Glomerular visceral epithelial cell (primary cell): ENCODE measurements around the gene ZDHHC24.
"Not testable (repeated sequence)": the region's sequence is repeated elsewhere in the genome, so short reads cannot be mapped to it uniquely, and the experiment has no call there.

Experiments used
- DNase-seq: peaks from one replicate; pipeline ENCODE4 v3.0.0-alpha.2; 2016; ENCODE audit errors: extremely low spot score

The ZDHHC24 gene

GRCh38 chr11:66545701-66546367 lies at the start of gene ZDHHC24:
TSS of gene ZDHHC24 (minus strand) at chr11:66546048. CDS start at chr11:66546003, 45 bp downstream.
- peak; percentile 97 for DNase-seq

- no peak for DNase-seq
Observed at GRCh38 chr11:66595245-66595904, 49.5 kb upstream of the ZDHHC24 start.

DNA sequence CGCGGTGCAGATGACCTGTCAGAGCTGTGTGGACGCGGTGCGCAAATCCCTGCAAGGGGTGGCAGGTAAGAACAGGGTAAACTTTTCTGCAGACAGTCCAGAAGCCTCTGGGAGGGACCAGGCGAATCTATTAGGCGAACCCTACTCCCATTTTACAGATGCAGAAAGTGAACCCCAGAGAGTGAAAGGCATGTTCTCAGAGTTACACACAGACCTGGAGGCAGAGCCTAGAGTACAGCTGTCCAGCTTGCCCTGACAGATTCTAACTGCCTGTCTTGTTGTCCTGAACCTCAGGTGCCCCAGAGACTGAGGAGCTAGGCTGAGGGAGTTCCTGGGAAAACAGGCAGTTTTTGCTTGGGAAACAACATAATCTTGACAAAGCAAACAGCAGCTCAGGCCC lies 47.8 kb upstream of the ZDHHC24 start:
- no peak for DNase-seq

- DNase-seq: no peak
Observed at GRCh38 chr11:66593303-66593635, 47.4 kb upstream of the ZDHHC24 start.

- peak; percentile 95 for DNase-seq
Observed at GRCh38 chr11:66592457-66593302, 46.8 kb upstream of the ZDHHC24 start, which contains the start of the genes CCDC87 and CCS. TSS of gene CCDC87 (minus strand) at chr11:66593063. CDS start at chr11:66593015, 48 bp downstream. TSS of gene CCS (plus strand) at chr11:66593185. CDS start at chr11:66593262, 77 bp downstream.

- DNase-seq: no peak
Observed at GRCh38 chr11:66591175-66591574, 45.3 kb upstream of the ZDHHC24 start.

- DNase-seq: no peak
Observed at GRCh38 chr11:66589996-66590675, 44.3 kb upstream of the ZDHHC24 start.

DNA sequence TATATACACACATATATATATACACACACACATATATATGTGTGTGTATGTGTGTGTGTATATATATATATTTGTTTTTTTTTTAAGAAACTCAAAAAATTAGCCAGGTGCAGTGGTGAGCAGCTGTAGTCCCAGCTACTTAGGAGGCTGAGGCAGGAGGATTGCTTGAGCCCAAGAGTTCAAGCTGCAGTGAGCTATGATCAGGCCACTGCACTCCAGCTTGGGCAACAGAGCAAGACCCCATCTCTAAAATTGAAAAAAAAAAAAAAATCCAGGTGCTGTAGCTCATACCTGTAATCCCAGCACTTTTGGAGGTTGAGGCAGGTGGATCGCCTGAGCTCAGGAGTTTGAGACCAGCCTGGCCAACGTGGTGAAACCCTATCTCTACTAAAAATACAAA lies 43.5 kb upstream of the ZDHHC24 start:
- DNase-seq: not testable (repeated sequence)

DNA sequence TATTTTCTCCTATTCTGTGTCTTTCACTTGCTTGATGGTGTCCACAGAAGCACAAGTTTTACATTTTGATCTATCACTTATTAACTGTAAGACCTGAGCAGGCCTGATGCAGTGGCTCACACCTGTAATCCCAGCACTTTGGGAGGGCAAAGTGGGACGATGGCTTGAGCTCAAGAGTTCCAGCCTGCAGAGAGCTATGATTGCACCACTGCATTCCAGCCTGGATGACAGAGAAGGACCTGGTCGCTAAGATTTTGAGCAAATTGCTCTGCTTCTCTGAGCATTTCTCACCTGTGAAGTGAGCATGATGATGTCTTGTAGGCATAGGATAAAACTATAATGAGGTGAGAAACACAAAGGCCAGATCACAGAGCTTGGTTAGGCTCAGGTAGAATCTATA lies 40.3 kb upstream of the ZDHHC24 start:
- no peak for DNase-seq

DNA sequence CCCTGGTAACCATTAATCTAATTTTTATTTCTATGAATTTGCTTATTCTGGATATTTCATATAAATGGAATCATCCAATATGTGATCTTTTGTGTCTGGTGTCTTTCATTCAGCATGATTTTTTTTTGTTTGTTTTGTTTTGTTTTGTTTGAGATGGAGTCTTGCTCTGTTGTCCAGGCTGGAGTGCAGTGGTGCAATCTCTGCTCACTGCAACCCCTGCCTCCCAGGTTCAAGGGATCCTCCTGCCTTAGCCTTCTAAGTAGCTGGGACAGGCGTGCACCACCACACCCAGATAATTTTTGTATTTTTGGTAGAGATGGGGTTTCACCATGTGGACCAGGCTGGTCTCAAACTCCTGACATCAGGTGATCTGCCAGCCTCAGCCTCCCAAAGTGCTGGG lies 39.6 kb upstream of the ZDHHC24 start:
- DNase-seq: not testable (repeated sequence)

- not testable (repeated sequence) for DNase-seq
Observed at GRCh38 chr11:66582565-66583147, 36.8 kb upstream of the ZDHHC24 start.

GRCh38 chr11:66581261-66581660 lies 35.4 kb upstream of the ZDHHC24 start:
- DNase-seq: no peak

- no peak for DNase-seq
Observed at GRCh38 chr11:66580803-66581202, 35.0 kb upstream of the ZDHHC24 start.

DNA sequence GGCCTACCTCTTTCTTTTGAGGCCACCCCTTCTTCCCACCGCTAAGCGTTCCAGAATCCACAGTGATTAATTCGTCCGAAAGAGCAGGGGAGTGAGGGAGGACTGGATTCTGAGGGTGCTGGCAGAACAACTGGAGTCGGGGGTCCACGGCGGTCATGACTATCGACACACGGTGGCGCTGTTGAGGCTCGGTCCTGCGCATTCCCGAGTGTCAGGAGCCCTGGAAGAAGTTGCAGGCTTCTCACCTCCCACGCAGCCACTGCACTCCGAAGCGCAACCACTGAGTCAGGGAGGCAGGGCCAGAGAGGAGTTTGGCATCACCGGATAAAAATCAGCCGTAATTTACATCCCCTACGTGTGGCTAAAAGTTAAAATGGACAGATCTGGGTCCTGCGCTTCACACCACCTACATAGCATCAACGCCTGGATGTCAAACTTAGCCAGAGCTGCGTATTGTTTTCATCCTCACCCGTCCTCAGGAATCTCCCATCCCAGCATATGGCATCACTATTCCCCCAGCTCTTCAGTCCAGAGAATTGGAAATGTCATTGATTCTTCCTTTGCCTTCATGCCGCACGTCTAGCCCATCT lies 33.3 kb upstream of the ZDHHC24 start:
- peak; percentile 65 for DNase-seq

DNA sequence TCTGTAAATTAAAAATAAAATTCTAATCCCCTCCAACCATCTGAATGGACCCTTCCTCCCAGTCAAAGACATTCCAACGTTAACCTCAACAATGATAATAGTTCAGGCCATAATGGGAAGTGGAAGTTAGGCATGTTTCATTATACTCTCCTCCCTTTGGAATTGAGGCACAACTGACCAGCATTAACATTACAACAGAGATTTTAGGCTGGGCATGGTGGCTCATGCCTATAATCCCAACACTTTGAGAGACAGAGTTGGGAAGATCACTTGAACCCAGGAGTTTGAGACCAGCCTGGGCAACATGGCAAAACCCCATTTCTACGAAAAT lies 25.0 kb upstream of the ZDHHC24 start:
- DNase-seq: no peak

DNA sequence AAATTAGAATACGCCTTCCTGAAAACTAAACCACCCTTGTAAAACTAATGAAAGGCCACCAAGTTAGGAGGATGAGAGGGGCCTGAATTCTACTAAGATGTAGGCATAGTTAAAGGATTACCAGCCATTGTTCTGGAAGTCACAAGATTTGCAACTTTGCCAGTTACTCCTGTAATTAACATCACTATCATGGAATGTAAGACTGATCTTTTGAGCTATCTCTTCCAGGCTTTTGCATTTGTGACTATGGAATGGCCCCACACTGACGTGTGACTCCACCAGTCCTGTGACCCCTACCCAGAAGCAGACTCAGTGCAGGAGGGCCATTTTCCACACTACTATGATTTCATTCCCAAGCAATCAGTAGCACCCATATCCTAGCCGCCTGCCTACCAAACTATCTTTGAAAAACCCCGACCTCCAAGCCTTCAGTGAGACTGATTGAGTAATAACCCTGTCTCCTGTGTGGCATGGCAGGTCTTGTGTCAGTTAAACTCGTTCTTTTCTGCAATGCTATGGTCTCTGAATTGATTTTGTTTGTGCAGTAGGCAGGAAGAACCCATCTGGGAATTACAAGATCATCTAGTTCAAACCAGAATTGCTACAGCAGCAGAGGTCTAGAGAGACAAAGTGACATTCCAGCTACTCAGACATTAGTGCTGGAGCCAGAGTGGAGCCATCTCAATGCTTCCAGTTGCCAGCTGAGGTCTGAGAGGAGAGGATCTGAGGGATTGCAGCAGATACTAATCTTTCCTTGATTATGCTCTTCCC lies 24.4 kb upstream of the ZDHHC24 start:
- DNase-seq: no peak

DNA sequence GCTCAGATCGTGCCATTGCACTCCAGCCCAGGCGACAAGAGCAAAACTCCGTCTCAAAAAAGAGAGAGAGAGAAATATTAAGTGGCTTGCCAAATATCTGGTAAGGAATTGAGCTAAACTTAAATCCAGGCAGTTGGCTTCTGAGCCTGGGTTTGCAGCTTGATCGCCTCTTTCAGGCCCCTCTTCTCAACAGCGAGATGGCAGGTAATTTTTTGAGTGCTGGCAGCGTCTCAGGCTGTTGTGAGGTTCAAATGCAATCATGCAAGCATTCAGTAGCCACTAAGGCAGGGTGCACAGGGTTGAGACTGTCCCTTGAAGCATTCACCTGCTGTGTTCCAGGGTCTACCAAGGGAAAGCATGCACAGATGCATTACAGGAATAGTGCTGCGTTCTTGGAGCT lies 23.2 kb upstream of the ZDHHC24 start:
- no peak for DNase-seq

DNA sequence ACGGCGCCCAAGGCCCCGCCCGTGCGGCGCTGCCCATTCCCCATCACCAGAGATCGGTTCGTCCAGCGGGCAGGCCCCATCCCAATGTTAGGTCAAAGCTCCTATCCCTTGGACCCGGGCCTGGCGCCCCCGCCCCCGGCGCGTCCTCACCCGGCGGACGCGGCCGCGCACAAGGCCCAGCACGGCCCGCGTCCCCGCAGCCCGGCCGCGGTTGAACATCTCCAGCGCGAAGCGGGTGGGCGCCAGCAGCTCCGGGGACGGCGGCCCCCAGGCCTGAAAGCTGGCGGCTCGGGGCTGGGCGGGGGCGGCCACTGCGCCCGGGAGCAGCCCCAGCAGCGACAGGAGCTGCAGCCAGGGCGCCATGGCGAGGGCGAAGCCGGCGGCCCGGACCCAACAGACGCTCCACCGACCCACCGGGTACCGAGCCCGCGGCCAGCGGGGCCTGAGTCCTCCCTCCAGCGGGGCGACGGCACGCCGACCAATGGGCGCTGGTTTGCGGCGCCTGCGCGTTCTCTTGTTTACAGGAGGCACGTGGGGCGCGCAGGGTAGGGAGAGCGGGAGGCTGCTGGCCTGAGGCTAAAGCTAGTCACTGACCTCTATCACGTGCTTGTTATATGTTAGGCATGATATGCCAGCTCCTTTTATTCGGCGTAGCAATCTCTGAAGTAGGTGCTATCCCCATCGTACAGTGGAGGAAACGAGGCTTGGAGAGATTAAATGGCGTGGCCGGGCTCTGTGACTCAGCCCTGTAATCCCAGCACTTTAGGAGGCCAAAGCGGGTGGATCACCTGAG lies 22.5 kb upstream of the ZDHHC24 start, which contains the start of gene CTSF:
TSS of gene CTSF (minus strand) at position 483 of the 793 bp plus-strand sequence. CDS start at position 363, 120 bp downstream.
- no peak for DNase-seq

DNA sequence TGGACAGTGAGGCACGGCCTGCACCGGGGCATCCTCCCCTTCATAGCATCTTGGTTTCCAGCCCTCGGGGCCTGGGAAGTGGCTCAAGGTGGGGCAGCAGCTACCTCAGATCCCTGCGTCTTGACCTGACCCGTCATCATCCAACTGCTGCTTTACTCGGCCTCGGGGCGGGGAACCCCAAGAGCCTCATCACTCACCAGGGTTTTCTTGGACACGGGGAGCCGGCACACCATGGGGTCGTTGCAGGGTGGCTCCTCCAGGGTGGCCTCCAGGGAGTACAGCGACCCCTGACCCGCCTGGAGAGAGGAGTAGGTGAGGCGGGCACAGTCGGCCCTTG lies 21.9 kb upstream of the ZDHHC24 start:
- DNase-seq: no peak

DNA sequence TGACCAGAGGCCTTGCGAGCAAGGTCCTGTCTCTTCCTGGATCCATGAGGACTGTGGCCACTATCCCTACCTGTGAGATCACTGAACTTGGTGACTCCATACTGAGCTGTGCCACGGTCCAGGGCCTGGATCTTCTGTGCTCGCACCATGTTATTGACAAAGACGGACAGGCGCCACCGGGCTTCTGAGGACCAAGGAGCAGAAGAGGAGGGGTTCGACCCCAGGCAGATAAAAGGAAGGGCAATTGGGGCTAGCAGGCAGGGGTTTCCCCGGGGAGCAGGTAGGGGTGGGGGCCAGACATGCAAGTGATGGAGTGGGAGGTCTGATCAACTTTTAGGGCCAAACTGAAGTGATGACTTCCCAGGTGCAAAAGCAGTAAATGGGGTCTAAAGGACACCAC lies 20.4 kb upstream of the ZDHHC24 start:
- no peak for DNase-seq
